HepG2 (cell line): Measurements from ENCODE around the gene GPR155. TPM values are rescaled to one million over a fixed set of nuclear protein-coding genes. Genes with fewer than 3 reads are reported as not detected.

Experiments
- ARHGAP35 ChIP-seq: sonication (generic); formaldehyde crosslinking; IDR thresholded peaks from 2 replicates; pipeline ENCODE4 v1.9.0; 2022; ENCODE audit warnings: mild to moderate bottlenecking, inconsistent platforms, moderate library complexity, missing genetic modification reagents, borderline replicate concordance
- FOXJ3 ChIP-seq: sonication (generic); formaldehyde crosslinking; IDR thresholded peaks from 2 replicates; pipeline ENCODE4 v1.4.0; 2020; ENCODE audit warnings: missing genetic modification reagents, mild to moderate bottlenecking, borderline replicate concordance
- ZFX ChIP-seq: sonication (generic); formaldehyde crosslinking; IDR thresholded peaks from 2 replicates; pipeline ENCODE4 v1.4.0; 2020; ENCODE audit warnings: mild to moderate bottlenecking, low read depth, missing genetic modification reagents, moderate library complexity
- ZNF350 ChIP-seq: sonication (generic); formaldehyde crosslinking; IDR thresholded peaks from 2 replicates; pipeline ENCODE4 v1.4.0; 2020; ENCODE audit warnings: mild to moderate bottlenecking, low read depth, missing genetic modification reagents, borderline replicate concordance
- polyA plus RNA-seq, 8 experiments: library from polyadenylated mRNA; depleted of rRNA in 3 of 8; stranded (reverse) in 7 of 8; unstranded in 1 of 8; fragments of >200 nt; fragmentation: Illumina TruSeq in 4 of 8; extraction: Trizol in 4 of 8; gene quantifications; 2 replicates each; pipeline versions ENCODE4 v1.2.1 to v1.2.3, GENCODE V29; 2011 to 2016; ENCODE audit warnings: low read depth in 4 of 8, missing spikeins in 1 of 8, mixed read lengths in 1 of 8; ENCODE audit not compliant: insufficient read depth in 1 of 8
- total RNA-seq, 5 experiments: library from RNA; depleted of rRNA; stranded (reverse); fragments of >200 nt; fragmentation: Illumina TruSeq; extraction: Trizol; gene quantifications; 2 replicates each; pipeline ENCODE4 v1.2.3, GENCODE V29; 2016; ENCODE audit warnings: low read depth in 1 of 5
- TF ChIP-seq, protein P1 (sequence below): sonication (generic); formaldehyde crosslinking; IDR thresholded peaks from 2 replicates; pipeline ENCODE4 v1.4.0; 2020; ENCODE audit warnings: mild to moderate bottlenecking, missing genetic modification reagents

Gene GPR155
- total and polyA plus RNA-seq, 2 of the 13 experiments (the other 11 are each of a cell fraction or from before 2014, with no cell fraction given): 0.15 to 0.49 TPM

DNA sequence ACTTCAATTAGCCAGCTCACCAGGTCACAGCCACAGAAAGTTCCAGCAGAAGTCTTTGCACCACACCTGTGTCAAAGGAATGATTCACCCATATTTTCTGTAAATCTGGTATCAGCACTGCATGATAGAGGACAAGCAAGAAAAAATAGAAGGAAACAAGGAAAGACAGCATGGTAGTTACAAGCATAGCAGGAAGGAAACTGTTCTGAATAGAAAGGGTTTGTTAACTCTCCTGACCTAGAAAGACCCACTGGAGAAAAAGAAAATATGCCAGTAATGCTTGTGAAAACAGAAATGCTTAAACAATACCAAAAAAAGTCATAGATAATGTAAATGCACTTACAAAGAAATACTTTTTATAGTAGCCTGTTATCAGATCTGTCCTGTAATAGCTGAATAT lies 50.5 kb downstream of the GPR155 start (continued):
- TF ChIP-seq, protein P1, sequence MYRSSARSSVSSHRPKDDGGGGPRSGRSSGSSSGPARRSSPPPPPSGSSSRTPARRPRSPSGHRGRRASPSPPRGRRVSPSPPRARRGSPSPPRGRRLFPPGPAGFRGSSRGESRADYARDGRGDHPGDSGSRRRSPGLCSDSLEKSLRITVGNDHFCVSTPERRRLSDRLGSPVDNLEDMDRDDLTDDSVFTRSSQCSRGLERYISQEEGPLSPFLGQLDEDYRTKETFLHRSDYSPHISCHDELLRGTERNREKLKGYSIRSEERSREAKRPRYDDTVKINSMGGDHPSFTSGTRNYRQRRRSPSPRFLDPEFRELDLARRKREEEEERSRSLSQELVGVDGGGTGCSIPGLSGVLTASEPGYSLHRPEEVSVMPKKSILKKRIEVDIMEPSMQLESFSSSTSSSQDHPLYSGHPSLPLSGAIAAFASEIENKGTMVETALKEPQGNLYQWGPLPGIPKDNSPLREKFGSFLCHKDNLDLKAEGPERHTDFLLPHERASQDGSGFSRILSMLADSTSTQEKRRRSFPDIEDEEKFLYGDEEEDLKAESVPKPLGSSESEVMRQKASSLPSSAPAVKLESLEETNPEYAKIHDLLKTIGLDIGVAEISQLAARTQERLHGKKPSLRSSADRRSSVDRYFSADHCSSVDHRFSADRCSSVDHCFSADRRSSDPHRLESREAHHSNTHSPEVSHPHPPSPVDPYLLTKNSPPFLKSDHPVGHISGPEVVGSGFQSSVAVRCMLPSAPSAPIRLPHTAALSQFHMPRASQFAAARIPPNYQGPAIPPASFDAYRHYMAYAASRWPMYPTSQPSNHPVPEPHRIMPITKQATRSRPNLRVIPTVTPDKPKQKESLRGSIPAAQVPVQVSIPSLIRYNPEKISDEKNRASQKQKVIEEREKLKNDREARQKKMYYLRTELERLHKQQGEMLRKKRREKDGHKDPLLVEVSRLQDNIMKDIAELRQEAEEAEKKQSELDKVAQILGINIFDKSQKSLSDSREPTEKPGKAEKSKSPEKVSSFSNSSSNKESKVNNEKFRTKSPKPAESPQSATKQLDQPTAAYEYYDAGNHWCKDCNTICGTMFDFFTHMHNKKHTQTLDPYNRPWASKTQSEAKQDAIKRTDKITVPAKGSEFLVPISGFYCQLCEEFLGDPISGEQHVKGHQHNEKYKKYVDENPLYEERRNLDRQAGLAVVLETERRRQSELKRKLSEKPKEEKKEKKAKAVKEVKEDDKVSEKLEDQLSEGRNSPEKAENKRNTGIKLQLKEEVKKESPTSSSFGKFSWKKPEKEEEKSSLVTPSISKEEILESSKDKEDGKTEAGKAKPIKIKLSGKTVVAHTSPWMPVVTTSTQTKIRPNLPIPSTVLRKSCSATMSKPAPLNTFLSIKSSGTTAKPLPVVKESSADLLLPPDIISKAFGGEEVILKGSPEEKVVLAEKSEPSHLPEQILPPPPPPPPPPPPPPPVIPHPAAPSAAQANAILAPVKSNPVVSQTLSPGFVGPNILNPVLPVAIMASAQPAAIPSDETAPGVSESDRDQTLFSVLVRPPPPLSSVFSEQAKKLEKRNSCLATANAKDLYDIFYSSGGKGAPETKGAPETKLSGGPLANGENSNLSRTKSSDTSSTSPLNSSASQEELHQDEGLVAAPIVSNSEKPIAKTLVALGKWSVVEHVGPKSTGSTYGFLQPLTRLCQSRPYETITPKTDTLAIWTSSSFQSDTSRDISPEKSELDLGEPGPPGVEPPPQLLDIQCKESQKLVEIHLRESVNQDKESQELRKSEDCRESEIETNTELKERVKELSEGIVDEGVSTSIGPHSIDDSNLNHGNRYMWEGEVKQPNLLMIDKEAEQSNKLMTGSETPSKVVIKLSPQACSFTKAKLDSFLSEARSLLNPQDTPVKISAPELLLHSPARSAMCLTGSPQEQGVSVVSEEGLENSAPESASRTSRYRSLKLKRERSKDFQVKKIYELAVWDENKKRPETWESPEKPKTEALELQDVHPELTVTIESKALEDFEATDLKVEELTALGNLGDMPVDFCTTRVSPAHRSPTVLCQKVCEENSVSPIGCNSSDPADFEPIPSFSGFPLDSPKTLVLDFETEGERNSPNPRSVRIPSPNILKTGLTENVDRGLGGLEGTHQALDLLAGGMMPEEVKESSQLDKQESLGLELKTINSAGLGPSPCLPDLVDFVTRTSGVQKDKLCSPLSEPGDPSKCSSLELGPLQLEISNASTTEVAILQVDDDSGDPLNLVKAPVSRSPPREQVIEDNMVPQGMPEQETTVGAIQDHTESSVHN (CRISPR knock-in tag): no peak
- no peak for TF ChIP-seq FOXJ3 (CRISPR knock-in tag)
- TF ChIP-seq ZNF350 (CRISPR knock-in tag): no peak
- TF ChIP-seq ZFX (CRISPR knock-in tag): no peak
- no peak for TF ChIP-seq ARHGAP35 (CRISPR knock-in tag)
